LoVo (cell line): ENCODE results near the gene SYDE2.
A peak's percentile ranks its signal among the peaks of the same experiment; 100 is the strongest.
"Not testable (repeated sequence)": the region's sequence is repeated elsewhere in the genome, so short reads cannot be mapped to it uniquely, and the experiment has no call there.

Experiments used
- DNase-seq: peaks from one replicate; pipeline ENCODE4 v3.0.0-alpha.2; 2016; ENCODE audit warnings: low spot score

The SYDE2 gene, protein sequence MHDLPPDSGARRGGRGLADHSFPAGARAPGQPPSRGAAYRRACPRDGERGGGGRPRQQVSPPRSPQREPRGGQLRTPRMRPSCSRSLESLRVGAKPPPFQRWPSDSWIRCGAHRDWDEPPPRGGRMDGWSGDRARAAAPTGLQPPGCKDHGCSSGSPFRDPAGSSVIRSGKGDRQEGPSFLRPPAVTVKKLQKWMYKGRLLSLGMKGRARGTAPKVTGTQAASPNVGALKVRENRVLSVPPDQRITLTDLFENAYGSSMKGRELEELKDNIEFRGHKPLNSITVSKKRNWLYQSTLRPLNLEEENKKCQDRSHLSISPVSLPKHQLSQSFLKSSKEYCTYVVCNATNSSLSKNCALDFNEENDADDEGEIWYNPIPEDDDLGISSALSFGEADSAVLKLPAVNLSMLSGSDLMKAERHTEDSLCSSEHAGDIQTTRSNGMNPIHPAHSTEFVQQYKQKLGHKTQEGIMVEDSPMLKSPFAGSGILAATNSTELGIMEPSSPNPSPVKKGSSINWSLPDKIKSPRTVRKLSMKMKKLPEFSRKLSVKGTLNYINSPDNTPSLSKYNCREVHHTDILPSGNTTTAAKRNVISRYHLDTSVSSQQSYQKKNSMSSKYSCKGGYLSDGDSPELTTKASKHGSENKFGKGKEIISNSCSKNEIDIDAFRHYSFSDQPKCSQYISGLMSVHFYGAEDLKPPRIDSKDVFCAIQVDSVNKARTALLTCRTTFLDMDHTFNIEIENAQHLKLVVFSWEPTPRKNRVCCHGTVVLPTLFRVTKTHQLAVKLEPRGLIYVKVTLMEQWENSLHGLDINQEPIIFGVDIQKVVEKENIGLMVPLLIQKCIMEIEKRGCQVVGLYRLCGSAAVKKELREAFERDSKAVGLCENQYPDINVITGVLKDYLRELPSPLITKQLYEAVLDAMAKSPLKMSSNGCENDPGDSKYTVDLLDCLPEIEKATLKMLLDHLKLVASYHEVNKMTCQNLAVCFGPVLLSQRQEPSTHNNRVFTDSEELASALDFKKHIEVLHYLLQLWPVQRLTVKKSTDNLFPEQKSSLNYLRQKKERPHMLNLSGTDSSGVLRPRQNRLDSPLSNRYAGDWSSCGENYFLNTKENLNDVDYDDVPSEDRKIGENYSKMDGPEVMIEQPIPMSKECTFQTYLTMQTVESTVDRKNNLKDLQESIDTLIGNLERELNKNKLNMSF

DNA sequence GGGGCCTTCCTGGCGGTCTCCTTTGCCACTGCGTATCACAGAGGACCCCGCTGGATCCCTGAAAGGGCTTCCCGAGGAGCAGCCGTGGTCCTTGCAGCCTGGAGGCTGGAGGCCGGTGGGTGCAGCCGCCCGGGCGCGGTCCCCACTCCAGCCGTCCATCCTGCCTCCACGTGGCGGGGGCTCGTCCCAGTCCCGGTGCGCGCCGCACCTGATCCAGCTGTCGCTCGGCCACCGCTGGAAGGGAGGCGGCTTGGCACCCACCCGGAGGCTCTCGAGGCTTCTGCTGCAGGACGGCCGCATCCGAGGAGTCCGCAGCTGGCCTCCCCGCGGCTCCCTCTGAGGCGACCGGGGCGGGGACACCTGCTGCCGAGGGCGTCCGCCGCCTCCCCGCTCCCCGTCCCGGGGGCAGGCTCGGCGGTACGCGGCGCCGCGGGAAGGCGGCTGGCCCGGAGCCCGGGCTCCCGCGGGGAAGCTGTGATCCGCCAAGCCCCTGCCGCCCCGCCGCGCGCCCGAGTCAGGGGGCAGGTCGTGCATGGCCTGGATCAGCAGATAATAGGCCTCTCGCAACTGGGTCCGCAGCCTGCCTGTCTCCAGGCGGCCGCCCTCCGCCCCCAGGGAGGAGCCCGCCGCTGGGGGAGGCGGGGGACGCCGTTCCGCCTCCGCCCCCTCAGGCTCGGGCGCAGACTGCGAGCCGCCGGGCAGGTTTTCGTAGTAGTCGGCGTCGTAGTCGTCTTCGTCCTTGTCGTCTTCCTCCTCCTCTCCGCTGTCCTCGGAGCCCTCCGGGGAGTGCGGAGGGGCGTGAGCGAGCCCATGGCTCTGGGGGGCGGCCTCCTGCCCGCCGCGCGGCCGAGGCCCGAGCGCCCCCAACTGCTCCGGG, at the start of gene SYDE2:
TSS of gene SYDE2 (minus strand) at position 554 of the 877 bp plus-strand sequence. CDS start at position 534, 20 bp downstream.
- peak; percentile 84 for DNase-seq

DNA sequence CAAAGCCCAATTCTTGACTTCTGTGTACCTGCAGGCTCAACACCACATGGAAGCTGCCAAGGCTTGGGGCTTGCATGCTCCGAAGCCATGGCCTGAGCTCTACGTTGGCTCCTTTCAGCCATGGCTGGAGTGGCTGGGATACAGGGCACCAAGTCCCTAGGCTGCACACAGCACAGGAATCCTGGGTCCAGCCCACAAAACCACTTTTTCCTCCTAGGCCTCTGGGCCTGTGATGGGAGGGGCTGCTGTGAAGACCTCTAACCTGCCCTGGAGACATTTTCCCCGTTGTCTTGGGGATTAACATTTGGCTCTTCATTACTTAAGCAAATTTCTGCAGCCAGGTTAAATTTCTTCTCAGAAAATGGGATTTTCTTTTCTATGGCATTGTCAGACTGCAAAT, 48.2 kb upstream of the SYDE2 start:
- not testable (repeated sequence) for DNase-seq

DNA sequence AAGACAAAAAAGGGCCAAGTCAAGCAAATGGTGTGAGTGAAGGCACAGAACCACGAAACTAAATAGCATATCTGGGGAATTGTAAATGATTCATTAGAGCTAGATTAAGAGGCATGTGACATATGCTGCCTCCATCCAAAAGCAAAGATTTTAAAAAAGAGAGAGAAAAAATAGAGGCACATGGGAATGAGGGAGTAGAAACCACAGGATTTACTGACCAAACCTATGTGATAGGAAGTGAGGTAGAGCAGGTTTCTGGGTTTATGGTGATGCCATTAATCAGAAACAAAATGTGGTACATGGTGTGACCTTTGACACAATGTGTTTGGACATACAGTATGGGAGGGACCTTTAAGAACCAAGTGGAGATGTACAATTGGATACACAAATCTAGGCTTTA, 45.1 kb upstream of the SYDE2 start:
- no peak for DNase-seq

DNA sequence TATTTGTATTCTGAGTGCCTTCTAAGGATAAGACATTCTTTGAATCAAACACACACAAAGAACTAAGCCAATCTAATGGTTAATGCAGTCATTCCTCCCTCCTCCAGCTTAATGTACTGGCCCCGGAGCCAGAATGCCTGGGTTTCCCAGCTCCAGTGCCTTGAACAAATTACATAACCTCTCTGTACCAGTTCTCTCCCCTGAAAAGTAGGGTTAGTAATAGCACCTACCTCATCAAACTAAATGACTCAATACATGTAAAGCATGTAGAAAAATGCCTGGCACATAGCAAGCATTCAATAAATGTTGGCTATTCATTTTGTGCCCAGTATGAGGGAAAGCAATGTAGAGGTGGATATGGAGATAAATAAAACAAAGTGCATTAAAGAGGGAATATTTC, 44.6 kb upstream of the SYDE2 start:
- no peak for DNase-seq

DNA sequence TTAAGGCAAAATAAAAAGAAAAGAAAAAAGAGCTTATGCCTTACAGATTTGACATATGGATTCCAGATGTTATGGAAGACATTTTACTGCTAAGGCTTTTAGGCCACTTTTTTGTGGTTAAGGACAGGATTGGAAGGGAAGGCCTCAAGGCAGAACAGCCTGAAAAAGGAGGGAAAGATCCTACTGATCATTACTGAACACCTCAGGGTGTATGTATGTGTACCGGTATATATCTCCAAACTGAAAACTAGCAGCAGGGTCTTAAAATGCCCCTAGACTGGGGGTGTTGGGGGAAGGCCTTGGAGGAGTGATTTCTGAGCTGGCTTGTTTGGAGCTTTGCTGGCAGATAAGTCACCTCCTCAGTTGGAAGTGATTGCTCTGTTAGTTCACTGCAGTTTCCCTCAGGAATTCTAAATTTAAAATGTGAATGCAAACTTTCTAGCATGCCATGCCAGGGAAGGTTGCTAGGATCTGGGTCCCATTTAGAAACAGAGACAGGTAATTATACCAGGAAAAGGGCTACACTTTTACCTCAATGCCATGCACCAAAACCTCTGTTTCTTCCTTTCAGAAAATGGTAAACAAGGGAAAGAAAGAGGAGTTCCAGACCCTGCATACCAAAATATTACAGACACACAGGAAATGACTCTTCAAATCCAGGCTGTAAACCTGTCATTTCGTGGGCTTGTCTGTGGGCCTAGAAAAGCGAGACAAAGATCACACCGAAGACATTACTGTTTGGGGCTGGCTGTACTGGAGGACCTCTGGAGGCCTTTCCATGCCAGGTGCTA, 43.6 kb upstream of the SYDE2 start:
- DNase-seq: peak; percentile 42

DNA sequence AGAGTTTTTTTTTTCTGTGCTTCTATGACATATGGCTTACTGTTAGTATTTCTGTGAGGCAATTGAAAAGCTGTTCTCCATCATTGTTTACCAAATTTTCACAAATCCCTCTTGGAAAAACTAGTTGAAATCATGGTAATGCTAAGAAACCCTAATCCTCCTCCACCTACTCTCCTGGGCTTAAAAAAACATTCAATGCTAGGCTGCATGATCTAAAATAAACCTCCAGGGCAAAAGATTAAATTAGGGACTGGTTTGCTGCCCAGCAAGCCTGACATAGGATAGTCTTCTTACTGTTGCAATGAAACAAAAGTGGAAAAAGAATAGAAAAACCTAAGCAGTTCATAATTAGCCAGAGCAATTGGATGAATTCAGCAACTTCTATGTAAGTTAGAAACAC, 42.6 kb upstream of the SYDE2 start:
- DNase-seq: no peak

DNA sequence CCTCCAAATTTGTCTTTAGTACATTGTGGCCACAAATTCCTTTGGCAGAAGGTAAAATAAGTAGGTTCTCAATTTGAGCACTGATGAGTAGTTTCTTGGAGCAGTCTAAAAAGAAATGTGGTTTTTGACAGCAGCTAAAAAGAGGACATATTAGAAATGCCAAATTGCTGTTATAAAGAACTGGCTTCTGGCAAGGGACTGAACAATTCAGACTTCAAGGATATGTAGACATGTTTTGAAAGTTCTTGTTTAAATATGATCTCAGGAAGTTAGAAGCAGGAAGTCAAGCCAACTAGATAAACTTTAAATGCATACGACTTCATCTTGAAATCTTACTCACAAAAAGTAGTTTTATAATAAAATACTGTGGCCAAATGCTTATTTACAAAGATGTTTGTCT, 39.8 kb upstream of the SYDE2 start:
- no peak for DNase-seq

DNA sequence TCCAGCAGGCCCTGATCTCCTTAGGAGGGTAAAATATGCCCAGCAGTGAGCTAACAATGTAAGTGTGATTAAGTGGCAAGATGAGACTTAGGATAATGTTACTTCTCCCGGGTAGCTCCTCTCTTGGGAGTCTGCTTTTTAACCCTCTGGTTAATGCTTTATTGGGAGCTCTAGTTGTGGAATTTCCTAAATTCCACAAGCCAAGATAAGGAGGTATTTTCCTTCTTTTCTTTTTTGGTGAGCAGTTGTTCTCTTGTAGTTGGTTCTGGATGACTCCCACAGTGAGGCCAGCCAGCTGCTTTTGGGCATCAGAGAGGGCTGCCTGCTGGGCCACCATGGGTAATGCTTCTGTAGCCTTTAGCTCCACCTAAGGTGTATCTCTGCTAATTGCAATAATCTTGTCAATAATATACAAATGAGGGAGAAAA, 39.4 kb upstream of the SYDE2 start:
- no peak for DNase-seq

DNA sequence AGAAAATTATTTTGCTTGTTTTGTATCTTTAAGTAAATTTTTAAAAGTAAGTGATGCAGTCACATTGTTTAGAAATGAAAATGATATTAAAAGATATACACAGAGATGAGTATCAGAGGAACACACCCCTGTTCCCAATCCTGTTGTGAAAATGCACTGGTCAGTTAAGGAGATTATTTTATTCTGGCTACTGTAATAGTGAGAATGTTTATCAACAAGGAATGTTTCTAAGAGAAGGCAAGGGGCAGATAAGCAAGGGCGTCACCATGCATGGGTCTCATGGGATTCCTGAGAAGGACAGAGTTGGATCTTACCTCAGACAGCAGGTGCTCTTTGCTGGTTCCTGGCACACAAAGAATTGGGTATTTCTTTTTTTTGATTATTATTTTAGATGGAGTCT, 36.8 kb upstream of the SYDE2 start:
- DNase-seq: no peak

DNA sequence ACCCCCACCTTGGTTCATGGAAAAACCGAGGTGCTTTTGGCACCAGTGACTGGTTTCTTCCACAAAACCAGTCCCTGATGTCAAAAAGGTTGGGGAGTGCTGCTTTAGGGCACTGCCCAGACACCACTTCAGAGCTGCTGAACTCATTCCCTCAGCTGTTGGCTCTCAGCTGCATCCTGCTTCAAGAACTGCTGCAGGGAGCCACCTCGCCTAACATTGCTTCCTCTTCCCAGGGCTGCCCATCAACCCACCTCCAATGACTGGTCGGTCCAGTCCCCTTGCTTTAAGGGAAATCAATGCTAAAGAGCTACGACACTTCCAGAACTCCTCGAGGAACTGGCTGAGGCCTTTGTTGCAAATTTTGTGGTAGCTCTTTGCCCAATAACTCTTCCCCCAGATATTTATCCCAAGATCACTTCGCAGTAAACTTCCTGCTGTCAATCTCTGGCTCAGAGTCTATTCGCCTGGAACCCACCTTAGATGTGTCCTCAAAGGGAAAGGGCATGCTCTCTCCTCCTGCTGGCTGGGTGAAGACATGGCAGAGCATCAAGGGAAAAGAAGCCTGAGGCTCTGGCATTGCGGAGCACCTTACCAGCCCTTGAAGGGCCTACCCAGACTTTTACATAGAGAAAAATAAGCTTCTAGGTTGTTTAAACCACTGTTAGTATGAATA, 29.6 kb upstream of the SYDE2 start:
- no peak for DNase-seq

DNA sequence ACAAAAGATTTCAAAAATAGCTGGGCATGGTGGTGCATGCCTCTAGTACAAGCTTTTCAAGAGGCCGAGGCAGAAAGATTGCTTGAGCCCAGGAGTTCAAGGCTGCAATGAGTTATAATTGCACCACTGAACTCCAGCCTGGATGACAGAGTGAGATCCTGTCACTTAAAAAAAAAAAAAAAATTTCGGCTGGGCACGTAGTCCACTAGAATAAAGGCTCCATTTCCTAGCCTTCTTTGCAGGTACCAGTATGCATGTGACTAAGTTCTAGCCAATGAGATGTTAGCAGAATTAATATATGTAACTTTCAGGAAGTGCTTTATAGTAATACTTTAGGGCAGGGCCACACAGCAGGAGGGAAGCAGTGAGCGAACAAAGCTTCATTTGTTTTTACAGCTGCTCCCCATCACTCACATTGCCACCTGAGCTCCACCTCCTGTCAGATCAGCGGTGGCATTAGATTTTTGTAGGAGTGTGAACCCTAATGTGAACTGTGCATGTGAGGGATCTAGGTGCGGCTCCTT, 28.8 kb upstream of the SYDE2 start:
- peak; percentile 54 for DNase-seq

DNA sequence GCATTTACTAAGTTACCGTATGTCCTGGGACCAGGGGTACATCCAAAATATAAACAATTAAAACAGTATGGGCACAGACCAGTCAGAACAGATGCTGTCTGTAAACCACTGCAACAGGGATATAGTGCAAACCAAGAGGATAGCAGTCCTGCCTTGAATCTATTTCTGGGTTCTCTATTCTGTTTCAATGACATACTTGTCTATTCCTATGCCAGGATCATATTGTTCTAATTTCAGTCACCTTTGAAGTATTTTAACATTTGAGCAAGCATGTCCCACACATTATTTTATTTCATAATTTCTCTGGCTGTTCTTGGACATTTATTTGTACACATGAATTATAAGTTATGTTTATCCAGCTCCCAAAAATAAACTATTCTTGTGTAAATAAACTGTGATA, 28.2 kb upstream of the SYDE2 start:
- no peak for DNase-seq

DNA sequence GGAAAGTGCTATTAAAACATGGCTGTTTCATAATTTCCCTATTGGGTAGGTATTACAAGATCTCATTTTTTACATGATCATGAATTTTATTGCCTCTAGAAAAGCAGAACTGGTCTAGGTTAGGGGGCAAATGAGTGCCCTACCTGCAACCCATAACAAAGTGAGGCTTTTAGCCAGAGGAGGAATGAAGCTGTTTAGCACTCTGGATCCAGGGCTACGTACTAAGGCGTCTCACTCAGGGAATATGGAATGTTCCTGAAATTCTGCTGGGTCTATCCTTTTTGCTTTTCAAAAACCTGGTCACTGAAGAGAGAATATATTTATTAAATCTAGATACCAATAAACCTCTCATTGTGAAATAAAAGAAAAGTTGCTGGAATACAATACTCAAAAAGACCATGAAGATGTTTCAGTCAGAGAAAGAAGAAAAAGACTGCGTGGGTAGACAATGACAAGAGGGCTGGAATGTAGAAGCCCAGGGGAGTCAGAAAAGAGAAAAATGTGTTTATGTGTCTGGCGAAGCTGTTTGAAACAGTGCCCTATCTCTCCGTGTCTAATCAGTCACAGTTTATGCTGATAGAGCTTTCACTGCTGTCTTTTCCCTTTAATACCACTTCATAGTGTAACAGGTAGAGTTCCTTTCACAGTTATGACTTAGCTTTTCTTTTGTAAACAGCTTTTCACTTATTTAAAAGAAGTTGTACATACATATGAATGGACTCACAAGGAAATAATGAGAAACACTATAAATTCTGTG, 25.0 kb upstream of the SYDE2 start:
- DNase-seq: no peak

DNA sequence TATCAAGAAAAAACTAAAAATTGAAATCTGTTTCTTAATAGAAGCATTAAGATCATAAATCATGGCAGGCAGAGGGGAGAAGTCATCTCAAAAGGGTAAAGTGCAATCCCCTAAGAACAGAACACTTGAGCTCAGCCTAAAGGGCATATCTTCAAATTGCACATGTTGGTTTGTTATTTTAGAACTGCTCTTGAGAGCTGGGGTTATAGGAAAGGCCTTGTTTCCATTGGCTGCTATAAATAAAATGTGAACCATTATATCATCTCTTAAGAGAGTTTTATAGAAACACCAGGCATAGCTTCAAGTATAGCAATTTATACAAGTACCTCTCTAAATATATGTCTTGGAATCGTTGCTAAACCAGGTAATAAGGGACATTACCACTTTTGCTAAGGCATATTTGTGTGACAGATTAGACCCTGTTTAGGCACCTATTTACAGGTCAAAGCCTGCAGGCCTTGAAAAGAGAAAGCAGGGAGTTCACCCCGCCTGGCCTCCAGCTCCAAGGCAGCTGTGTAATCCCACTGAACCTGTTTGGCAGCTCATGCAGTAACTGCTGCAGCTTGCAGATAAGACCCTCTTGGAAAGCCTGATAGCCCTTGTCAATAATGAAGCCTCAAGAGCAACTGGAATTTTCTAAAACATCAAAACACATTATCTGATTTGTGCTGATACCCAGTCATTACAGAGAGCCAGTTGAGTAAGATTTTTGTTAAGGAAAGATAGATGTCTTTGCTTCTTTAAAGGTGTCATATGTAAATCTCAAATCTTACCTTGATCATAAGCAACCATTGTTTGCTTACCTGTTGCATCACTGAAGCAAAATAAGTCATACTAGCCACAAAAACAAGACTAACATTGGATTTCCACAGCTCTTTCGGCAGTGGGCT, 24.2 kb upstream of the SYDE2 start:
- peak; percentile 35 for DNase-seq

DNA sequence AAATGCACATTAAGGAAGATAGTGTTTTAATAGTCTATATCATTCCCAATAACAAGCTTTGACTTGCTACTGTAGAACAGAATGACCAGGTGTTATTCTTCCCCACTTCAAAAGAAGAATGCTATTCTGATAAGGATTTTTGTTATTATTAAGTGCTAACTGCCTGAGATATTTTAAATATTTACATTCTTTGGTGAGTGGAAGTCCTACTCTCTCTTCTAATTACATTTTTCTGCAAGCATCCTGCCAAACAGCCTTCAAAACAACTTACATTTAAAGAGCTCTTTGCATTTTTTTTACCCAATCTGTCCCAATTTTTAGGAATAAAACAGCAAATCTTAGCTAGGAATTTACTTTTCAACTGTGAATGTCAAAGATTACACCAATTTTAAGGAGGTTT, 23.5 kb upstream of the SYDE2 start:
- no peak for DNase-seq

DNA sequence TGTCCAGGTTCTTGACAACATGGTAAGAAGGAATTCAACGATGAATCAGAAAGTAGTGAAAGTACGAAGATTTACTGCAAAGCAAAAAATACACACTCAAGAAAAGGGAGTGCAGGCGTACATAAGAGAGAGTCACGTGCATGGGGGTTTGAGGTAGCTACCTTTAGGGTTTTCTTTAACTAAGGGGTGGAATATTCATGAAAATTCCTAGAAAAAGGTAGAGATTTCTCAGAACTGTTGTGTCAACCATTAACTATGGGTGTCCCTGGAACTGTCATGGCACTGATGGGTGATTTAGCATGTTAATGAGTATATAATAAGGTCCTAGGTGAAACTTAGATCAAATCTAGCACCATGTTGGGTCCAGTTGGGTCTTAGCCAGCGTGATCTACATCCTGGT, 22.5 kb upstream of the SYDE2 start:
- no peak for DNase-seq

DNA sequence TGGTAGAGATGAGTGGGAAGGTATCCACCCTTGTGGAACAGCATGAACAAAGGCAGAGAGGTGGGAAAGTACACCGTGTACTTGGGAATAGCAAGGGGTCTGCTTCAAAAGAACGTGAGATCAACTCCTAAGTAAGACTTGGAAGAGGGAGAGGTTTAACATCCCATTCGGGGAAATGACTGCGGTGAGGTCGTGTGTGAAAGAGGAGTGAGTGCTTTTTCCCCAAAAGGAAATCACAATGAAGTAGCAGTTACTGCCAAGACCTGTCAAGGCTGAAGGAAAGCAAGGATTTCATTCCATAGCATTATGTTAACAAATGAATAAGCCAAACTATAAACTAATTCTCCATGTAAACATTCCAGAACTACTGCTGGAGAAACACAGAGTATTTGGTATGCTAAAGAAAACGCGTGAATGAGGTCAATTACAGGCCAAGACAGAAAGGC, 20.0 kb upstream of the SYDE2 start:
- no peak for DNase-seq
